Measurements from ENCODE around the gene MEIG1.
"Not testable (repeated sequence)": the region's sequence is repeated elsewhere in the genome, so short reads cannot be mapped to it uniquely, and the experiment has no call there.

Gene MEIG1

GRCh38 chr10:14954934-14955333 is 4.3 kb upstream of the MEIG1 start:
- no peak for DNase-seq (ENCODE audit: low spot score)

DNA sequence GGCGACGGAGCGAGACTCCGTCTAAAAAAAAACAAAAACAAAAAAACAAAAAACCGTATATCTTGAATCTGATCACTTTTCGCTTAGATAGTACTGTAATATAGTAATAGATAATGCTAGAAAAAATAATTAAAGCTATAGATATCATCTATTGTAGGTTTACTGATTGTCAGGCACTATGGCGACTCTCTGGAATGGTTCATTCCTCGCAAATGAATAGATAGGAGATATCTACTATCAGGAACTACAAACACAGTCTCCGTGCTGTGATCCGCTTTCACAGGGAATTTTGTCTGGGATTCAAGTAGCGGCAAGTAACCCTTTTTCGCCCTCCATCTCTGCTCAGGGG is 342 bp upstream of the MEIG1 start:
- DNase-seq (ENCODE audit: low spot score) = no peak

GRCh38 chr10:14967897-14968296 is 8.7 kb downstream of the MEIG1 start:
- no peak for DNase-seq (ENCODE audit: low spot score)

- DNase-seq (ENCODE audit: low spot score) = no peak
Measured at GRCh38 chr10:14971867-14972448, 12.8 kb downstream of the MEIG1 start.

DNA sequence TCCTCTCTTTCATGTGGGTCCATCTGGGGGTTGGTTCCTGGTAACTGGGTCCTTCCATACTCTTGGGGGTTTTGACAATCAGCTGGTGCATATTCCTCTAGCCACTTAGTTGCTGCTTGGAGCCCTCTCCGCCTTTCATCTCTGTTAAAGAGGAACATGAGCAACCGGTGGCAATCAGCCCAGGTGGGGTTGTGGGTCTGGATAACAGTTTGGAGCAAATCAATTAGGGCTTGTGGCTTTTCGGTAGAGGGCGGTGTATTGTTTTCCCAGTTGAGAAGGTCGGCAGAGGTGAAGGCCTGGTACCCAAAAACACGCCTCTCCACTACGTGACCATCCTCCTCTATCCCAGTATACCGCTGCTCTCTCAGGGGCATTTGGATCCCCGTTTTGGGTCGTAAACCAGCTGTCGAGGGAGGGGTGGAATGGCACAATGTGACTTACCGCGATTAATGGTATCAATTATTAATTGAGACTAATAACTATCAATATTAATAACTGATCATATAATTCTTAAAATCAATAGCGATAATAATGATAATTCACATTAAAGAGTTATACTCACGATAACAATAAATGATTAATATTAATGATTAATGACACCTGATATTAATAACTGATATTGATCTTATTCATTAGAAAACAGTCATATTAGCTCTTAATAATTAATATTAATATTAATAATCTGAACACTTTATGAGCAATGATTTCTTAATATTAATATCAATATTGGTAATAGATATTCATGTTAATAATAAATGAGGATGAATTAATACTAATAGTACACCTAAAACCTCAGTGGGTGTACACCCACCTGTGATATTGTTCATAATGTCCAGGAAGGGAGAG is 15.2 kb downstream of the MEIG1 start:
- DNase-seq (ENCODE audit: low spot score) = not testable (repeated sequence)

GRCh38 chr10:14975672-14976273 is 16.6 kb downstream of the MEIG1 start:
- DNase-seq (ENCODE audit: low spot score) = peak; percentile 18

- DNase-seq (ENCODE audit: low spot score) = no peak
Measured at GRCh38 chr10:14982744-14983143, 23.6 kb downstream of the MEIG1 start.

- DNase-seq (ENCODE audit: low spot score) = not testable (repeated sequence)
Measured at GRCh38 chr10:14989552-14989951, 30.4 kb downstream of the MEIG1 start.

DNA sequence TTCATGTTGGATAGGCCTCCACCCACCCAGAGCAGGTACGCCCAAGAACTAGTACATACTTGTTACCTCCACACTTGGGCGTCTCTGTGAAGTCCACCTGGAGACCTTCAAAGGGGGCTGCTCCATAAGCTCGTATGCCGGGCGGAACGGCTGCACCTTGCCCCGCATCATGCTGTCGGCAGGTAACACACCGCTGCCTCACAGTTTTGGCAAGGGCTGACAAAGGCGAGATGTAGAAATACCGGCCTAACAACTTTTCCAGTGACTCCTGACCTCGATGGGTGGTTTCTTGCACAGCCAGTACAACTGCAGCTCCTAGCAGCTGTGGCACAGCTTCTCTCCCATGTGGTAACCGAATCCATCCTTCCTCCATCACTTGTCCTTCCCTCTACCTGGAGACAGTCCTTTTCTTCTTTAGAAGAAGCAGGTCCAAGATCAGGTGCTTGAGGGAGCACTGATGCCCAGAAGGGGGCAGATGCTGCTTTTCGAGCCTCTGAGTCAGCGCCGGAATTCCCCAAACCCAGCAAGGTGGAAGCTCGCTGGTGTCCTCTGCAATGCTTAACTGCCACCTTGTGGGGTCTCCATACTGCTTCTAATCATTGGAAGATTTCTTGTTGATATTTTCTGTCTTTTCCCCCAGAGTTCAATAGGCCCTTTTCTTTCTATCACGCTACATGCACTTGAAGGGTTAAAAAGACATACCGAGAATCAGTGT is 32.0 kb downstream of the MEIG1 start:
- DNase-seq (ENCODE audit: low spot score) = not testable (repeated sequence)

DNA sequence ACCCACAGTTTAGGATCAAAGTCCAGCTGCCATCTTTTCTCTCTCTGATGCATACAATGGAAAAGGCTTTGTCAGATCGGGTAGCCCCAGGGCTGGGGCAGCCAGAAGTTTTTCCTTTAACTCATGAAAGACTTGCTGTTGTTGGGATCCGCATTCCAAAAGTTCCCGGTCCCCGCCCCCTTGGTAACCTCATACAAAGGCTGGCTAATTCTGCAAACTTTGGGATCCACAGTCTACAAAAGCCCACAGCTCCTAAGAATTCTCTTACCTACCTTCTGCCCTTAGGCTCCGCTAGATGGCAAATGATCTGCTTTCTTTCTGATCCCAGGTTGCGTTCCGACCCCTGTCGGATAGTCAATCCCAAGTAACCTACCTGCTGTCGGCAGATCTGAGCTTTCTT is 33.1 kb downstream of the MEIG1 start:
- not testable (repeated sequence) for DNase-seq (ENCODE audit: low spot score)

DNA sequence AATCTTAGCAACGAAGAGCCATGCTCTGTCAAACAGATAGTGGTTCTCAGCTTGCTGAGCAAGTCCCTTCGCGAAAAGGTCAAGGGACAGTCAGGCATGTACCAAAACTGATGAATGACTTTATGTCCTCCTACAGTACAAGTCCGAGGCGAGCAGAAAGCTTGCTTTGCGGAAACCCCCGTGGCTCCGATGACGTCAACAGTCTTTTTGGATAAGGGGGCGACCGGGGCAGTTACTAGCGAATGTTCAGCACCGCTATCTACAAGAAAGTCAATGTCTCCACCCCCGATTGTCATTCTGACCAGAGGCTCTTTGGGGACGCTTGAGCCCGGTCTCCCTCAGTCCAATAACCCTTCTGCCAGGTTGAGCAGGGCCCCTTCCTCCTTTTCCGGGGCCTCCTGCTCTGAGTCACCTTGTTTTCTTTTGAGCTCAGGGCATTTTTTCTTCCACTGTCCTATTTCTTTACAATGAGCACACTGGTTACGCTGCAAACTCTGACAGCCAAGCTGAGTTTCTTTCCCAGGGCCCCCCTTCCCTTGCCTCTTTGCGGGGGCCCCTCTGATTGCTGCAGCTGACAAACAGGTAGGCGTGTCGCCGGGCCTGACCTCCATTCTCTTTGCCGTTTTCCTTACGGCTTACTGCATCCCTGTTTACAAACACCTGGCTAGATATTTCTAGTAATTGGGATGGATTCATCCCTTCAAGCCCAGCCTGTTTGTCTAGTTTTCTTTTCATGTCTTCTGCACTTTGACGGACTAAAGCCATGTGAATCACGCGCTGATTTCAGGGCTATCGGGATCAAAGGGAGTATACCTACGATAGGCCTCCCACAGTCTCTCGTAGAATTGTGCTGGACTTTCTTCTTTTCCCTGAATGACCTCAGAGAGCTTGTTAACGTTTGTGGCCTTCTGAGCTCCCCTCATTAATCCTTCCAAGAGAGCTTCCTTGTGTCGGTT is 34.6 kb downstream of the MEIG1 start:
- not testable (repeated sequence) for DNase-seq (ENCODE audit: low spot score)

DNA sequence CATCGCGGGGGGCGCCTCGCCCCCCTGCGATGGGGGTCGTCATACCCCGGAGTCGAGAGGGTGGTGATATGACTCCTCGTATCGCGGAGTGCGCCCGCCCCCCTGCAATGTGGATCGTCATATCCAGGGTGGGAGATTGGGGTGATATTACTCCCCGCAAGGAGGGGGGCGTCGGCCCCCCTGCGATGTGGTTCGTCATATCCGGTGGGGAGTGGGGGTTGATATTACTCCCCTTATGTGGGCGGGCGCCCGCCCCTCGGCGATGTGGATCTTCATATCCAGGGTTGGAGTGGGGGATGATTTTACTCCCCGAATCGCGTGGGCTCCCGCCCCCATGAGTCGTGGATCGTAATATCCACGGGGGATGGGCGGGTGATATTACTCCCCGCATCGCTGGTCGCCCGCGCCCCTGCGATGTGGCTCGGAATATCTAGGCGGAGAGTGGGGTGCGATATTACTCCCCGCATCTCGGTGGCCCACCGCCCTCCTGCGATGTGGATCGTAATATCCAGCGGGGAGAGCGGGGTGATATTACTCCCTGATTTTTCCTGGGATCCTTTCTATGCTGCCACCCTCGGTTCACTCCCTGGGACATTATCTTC is 36.9 kb downstream of the MEIG1 start:
- DNase-seq (ENCODE audit: low spot score) = no peak

DNA sequence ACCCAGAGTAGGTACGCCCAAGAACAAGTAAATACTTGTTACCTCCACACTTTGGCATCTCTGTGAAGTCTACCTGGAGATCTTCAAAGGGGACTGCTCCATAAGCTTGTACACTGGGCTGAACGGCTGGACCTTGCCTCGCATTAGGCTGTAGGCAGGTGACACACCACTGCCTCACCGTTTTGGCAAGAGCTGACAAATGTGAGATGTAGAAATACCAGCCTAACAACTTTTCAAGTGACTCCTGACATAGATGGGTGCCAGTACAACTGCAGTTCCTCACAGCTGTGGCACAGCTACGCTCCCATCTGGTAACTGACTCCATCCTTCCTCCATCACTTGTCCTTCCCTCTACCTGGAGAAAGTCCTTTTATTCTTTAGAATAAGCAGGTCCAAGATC is 54.3 kb downstream of the MEIG1 start:
- peak; percentile 41 for DNase-seq (ENCODE audit: low spot score)

DNA sequence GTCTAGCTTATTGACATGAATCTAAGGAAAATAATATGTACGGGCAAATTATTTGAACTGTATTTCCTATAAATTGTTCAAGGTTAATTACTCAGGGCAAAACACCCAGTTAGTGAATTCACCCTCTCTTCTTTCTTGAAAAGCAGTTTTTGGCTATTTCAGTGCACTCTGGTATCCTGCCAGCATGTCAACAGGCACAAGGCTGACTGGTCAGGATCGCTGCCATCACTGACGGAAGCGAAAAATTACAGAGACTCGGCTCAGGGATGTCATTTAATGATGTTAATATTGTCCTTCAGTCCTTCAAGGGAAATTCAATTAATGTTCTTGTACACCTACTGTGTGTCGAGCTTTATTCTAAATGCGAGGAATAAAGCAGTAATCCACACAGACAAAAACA is 56.3 kb downstream of the MEIG1 start:
- DNase-seq (ENCODE audit: low spot score) = no peak

DNA sequence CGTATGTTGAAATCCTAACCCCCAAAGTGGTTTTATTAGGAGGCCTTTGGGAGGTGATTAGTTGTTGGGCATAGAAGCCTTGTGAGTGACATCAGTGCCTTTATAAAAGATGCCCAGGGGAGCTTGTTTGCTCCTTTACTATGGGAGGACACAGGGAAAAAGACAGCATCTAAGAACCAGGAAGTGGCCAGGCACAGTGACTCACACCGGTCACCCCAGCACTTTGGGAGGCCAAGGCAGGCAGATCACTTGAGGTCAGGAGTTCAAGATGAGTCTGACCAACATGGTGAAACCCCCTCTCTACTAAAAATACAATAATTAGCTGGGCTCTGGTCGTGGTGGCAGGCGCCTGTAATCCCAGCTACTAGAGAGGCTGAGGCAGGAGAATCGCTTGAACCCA is 61.8 kb downstream of the MEIG1 start:
- DNase-seq (ENCODE audit: low spot score) = not testable (repeated sequence)

All from LoVo (cell line).